ENCODE measurements around the gene HTR3D. TPM values are rescaled to one million over a fixed set of nuclear protein-coding genes. Genes with fewer than 3 reads are reported as not detected.

The HTR3D gene
- total and polyA plus RNA-seq, 9 of the 15 experiments (the other 6 are each of a cell fraction or from before 2014, with no cell fraction given), result not detected

DNA sequence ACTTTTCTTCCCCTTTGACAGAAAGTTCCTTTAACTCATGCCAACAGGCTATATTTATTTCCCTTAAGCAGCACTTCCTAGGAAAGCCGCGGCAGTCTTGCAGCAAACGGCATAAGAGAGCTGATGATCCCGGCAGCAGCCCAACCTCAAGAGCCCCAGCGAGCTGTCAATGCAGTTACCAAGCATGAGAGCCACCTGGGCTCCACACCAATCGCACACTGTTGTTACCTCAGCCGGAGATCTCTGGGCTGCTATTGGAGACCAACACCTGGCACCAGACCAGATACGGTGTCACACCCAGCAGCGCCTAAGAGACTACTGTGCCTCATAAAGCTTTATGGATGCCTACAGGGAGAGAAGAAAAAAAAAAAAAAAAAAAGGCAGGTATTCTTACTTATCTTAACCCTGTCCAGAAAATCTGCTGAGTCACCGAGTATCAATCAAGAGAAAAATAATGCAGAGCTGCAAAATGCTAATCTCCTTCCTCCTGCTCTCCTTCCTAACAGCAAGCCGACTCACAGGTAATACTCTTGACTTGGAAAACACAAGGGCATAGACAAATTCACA lies 25.5 kb upstream of the HTR3D start (continued):
- no peak for TF ChIP-seq KDM5B (IDR thresholded peaks at IDR 0.05; ENCODE audit: insufficient replicate concordance, low read depth, low read length)
- no peak for TF ChIP-seq ZNF444 (CRISPR knock-in tag; IDR thresholded peaks at IDR 0.05)
- TF ChIP-seq XRCC5 (IDR thresholded peaks at IDR 0.05; ENCODE audit: low read depth, low read length), result no peak
- TF ChIP-seq, protein P1, sequence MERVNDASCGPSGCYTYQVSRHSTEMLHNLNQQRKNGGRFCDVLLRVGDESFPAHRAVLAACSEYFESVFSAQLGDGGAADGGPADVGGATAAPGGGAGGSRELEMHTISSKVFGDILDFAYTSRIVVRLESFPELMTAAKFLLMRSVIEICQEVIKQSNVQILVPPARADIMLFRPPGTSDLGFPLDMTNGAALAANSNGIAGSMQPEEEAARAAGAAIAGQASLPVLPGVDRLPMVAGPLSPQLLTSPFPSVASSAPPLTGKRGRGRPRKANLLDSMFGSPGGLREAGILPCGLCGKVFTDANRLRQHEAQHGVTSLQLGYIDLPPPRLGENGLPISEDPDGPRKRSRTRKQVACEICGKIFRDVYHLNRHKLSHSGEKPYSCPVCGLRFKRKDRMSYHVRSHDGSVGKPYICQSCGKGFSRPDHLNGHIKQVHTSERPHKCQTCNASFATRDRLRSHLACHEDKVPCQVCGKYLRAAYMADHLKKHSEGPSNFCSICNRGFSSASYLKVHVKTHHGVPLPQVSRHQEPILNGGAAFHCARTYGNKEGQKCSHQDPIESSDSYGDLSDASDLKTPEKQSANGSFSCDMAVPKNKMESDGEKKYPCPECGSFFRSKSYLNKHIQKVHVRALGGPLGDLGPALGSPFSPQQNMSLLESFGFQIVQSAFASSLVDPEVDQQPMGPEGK (CRISPR knock-in tag; IDR thresholded peaks at IDR 0.05; ENCODE audit: borderline replicate concordance), result no peak
- TF ChIP-seq HMGN3 (IDR thresholded peaks at IDR 0.05; ENCODE audit: borderline replicate concordance, extremely low read depth, insufficient read length, low read depth, low read length), result no peak
- TF ChIP-seq ZNF12 (CRISPR knock-in tag; IDR thresholded peaks at IDR 0.05), result no peak
- no peak for TF ChIP-seq TFAM (CRISPR knock-in tag; conservative IDR thresholded peaks at IDR 0.05)
- TF ChIP-seq ZNF143 (CRISPR knock-in tag; IDR thresholded peaks at IDR 0.05), result no peak
- no peak for TF ChIP-seq SRSF7 (optimal IDR thresholded peaks at IDR 0.05; ENCODE audit: low read depth, low read length)
- TF ChIP-seq BRD4 (IDR thresholded peaks at IDR 0.05), result no peak
- TF ChIP-seq, protein P2, sequence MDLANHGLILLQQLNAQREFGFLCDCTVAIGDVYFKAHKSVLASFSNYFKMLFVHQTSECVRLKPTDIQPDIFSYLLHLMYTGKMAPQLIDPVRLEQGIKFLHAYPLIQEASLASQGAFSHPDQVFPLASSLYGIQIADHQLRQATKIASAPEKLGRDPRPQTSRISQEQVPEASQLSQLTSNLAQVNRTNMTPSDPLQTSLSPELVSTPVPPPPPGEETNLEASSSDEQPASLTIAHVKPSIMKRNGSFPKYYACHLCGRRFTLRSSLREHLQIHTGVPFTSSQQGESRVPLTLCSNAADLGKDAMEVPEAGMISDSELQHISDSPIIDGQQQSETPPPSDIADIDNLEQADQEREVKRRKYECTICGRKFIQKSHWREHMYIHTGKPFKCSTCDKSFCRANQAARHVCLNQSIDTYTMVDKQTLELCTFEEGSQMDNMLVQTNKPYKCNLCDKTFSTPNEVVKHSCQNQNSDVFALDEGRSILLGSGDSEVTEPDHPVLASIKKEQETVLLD (IDR thresholded peaks at IDR 0.05), result peak; percentile 45; the same call in 1 of the 2 replicates
- no peak for TF ChIP-seq WHSC1 (IDR thresholded peaks at IDR 0.05; ENCODE audit: low read length)
- no peak for TF ChIP-seq CBX3 (IDR thresholded peaks at IDR 0.05; ENCODE audit: borderline replicate concordance in 1 of 2, low read length in 2 of 2)
- TF ChIP-seq MTF1 (CRISPR knock-in tag; IDR thresholded peaks at IDR 0.05; ENCODE audit: borderline replicate concordance), result no peak
- TF ChIP-seq BACH1 (tag; IDR thresholded peaks at IDR 0.05), result peak; percentile 96
- TF ChIP-seq POLR3G (IDR thresholded peaks at IDR 0.05; ENCODE audit: extremely low read depth, insufficient read length, insufficient replicate concordance), result no peak
- TF ChIP-seq ARID2 (IDR thresholded peaks at IDR 0.05), result 0 out of 2 replicates have a peak, but pooled peaks have one; percentile 16
- TF ChIP-seq EP300 (IDR thresholded peaks at IDR 0.05; ENCODE audit: low read length), result peak; percentile 64
- TF ChIP-seq, protein P3, sequence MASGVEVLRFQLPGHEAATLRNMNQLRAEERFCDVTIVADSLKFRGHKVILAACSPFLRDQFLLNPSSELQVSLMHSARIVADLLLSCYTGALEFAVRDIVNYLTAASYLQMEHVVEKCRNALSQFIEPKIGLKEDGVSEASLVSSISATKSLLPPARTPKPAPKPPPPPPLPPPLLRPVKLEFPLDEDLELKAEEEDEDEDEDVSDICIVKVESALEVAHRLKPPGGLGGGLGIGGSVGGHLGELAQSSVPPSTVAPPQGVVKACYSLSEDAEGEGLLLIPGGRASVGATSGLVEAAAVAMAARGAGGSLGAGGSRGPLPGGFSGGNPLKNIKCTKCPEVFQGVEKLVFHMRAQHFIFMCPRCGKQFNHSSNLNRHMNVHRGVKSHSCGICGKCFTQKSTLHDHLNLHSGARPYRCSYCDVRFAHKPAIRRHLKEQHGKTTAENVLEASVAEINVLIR (CRISPR knock-in tag; IDR thresholded peaks at IDR 0.05), result no peak
- no peak for TF ChIP-seq ILF3 (IDR thresholded peaks at IDR 0.05; ENCODE audit: borderline replicate concordance)
- peak in 1 of 2 experiments; percentile 69; a peak in 1 of 4 replicates for TF ChIP-seq ARNT (IDR thresholded peaks at IDR 0.05)
